C4-2B (cell line): ENCODE data around the gene SH2D5.

Experiments
- H3K27ac ChIP-seq: fragments of 450-650 bp; 2 replicates; pipeline ENCODE4 v1.5.1; 2017
- ZFX ChIP-seq: fragments of 450-650 bp; IDR thresholded peaks from 2 replicates; pipeline ENCODE4 v1.6.1; 2017
- TF ChIP-seq, protein P1 (sequence below): fragments of 450-650 bp; conservative IDR thresholded peaks from 2 replicates; pipeline ENCODE4 v1.5.1; 2017; ENCODE audit warnings: mild to moderate bottlenecking

SH2D5 gene

GRCh38 chr1:20709868-20710267 is 22.6 kb downstream of the SH2D5 start:
- TF ChIP-seq ZFX: no peak
- TF ChIP-seq, protein P1, sequence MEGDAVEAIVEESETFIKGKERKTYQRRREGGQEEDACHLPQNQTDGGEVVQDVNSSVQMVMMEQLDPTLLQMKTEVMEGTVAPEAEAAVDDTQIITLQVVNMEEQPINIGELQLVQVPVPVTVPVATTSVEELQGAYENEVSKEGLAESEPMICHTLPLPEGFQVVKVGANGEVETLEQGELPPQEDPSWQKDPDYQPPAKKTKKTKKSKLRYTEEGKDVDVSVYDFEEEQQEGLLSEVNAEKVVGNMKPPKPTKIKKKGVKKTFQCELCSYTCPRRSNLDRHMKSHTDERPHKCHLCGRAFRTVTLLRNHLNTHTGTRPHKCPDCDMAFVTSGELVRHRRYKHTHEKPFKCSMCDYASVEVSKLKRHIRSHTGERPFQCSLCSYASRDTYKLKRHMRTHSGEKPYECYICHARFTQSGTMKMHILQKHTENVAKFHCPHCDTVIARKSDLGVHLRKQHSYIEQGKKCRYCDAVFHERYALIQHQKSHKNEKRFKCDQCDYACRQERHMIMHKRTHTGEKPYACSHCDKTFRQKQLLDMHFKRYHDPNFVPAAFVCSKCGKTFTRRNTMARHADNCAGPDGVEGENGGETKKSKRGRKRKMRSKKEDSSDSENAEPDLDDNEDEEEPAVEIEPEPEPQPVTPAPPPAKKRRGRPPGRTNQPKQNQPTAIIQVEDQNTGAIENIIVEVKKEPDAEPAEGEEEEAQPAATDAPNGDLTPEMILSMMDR: no peak
- no peak overlapping the region for H3K27ac ChIP-seq

DNA sequence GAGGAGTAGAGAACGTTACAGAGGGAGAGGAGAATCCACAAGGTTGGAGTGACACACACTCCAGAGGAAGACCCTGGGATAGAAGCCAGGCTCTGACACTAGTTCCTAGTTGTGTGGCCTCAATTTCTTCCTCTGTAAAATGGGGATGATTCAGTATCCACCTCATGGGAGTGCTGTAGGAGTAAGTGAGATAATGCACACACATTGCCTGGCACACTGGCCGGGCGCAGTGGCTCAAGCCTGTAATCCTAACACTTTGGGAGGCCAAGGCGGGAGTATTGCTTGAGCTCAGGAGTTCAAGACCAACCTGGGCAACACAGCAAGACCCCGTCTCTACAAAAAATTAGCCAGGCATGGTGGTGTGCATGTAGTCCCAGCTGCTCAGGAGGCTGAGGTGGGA is 23.6 kb downstream of the SH2D5 start:
- TF ChIP-seq ZFX: no peak
- TF ChIP-seq, protein P1: no peak

GRCh38 chr1:20708057-20708456 is 24.4 kb downstream of the SH2D5 start:
- TF ChIP-seq, protein P1: no peak
- no peak for TF ChIP-seq ZFX
- no peak overlapping the region for H3K27ac ChIP-seq

More for the DNA sequence above, 23.6 kb downstream of the SH2D5 start:
- H3K27ac ChIP-seq: no peak overlapping the region

GRCh38 chr1:20706841-20707240 is 25.7 kb downstream of the SH2D5 start:
- H3K27ac ChIP-seq: no peak overlapping the region
- no peak for TF ChIP-seq ZFX
- TF ChIP-seq, protein P1: no peak

DNA sequence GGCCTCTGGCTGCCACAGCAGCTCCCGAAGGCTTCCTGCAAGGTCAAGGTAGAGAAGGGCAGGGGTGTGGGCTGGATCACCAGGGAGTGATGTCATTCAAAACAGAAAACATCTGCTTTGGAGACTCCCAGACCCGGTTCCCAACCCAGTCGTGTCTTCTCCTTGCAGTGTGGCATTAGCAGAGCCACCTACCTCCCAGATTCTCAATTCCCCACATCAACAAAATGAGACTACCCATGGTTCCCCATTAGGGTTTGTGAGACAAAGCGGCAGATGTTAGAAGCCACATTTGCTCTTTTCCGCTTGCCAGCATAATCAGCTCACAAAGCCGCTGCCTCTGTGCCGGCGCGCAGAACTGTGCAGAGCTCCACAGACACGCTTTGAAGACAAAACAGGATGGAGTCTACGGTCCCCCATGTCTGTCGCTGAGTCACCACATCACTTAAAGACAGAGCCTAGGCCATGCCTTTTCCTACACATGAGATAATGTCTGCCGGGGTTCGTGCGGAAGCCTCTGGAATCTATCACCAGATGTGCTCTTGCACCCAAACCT is 27.2 kb downstream of the SH2D5 start:
- TF ChIP-seq, protein P1: no peak
- no peak for TF ChIP-seq ZFX
- H3K27ac ChIP-seq: no peak overlapping the region

GRCh38 chr1:20704390-20705202 is 27.9 kb downstream of the SH2D5 start:
- TF ChIP-seq ZFX: no peak
- TF ChIP-seq, protein P1: no peak
- H3K27ac ChIP-seq: no peak overlapping the region

GRCh38 chr1:20703124-20703756 is 29.3 kb downstream of the SH2D5 start:
- TF ChIP-seq ZFX: no peak
- TF ChIP-seq, protein P1: no peak
- H3K27ac ChIP-seq: no peak overlapping the region
